HG02642 (cell line): ENCODE data around the gene RSPH4A.
"Not testable (repeated sequence)": the region's sequence is repeated elsewhere in the genome, so short reads cannot be mapped to it uniquely, and the experiment has no call there.

ENCODE experiments used
- ATAC-seq: cut with Tn5 transposase; IDR thresholded peaks from one replicate; pipeline ENCODE4 v1.9.1; 2021; ENCODE audit warnings: mild to moderate bottlenecking; ENCODE audit not compliant: unreplicated experiment, poor library complexity

RSPH4A gene

GRCh38 chr6:116624036-116624805, 7.9 kb downstream of the RSPH4A start:
- no peak for ATAC-seq

DNA sequence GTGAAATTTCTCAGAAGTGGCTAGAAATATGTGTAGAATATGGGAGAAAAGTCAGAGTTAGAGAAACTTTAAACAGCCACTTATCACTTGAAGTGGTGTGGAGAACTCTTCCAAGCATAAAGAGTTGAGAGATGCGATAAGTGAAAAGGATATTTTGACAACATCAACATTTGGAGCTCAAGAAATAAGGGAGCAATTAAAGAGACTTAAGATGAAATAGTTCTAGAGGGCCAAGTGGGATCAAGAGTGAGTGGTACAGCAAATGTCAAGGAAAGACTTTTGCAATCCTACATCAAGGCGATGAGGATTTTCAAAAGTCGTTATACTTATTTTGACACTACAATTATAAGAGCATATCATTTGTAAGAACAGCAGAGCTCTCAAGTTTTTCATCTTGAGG, 9.6 kb downstream of the RSPH4A start:
- ATAC-seq: no peak

- ATAC-seq: no peak
Observed at GRCh38 chr6:116629563-116629981, 13.3 kb downstream of the RSPH4A start.

DNA sequence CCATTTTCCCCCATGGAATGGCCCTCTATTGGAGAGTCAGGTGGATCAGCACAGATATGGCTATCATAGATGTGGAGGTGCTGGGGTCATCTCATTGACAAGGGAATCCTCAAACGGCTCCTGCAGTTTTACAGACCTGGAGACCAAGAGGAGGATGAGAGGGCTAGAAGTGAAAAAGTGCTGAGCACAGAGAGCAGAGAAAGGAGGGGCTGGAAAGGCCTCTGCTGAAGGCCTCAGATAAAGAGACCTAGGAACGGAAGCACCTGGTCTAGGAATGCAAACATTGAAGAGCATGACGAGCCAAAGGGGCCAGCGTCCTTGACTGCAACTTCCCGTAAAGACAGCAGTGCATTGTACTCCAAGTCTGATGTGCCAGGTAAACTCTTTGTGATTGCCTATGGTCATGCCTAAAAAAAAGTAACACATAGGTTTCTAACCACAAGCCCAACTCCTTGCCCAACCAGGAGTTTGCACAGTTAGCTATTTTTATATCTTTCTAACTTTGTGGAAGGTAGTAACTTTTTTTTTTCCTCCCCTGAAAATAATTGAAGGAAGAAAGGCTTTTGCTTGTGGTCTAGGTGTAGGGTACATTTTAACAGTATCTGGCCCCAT, 15.2 kb downstream of the RSPH4A start:
- peak; percentile 78 for ATAC-seq

DNA sequence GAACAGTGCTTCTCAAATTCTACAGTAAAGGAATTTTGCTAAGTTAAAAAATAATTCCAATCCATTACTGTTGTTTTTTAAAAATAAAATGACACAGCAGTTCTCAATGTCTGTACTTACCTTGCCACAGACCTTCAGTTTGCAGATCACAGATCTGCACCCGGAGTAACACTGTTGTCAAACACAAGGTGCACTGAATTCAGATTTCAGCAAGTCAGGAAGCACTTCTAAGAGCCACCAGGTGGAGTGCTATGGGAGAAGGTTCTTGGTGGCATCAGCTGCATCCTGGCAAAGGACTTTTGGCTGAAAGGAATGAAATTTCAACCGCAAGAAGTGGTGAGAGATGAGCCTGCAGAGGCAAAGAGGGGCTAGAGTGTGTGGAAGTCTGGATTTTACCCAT, 17.4 kb downstream of the RSPH4A start:
- no peak for ATAC-seq

GRCh38 chr6:116648156-116648555, 31.9 kb downstream of the RSPH4A start:
- ATAC-seq: no peak

GRCh38 chr6:116649129-116649528, 32.9 kb downstream of the RSPH4A start:
- no peak for ATAC-seq

GRCh38 chr6:116651916-116652315, 35.6 kb downstream of the RSPH4A start:
- ATAC-seq: no peak

GRCh38 chr6:116661594-116661993, 45.3 kb downstream of the RSPH4A start:
- no peak for ATAC-seq

DNA sequence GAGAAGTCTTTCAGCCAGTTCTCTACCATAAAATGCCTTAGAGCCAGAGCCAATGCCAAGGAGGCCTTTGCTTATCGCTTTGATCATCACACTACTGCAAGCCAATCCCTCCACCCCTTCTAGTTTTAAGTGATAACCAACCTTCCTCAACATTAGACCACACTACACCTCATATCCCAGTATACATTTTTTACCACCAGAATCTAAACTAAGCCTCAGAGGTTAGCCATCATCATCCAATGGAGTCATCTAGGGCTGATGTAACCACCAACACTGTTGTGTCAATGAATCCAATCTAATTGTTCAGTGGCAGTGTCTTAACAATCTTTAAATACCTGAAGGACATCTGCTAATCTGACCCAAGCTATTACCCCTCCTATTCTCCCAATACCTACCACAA, 45.9 kb downstream of the RSPH4A start:
- ATAC-seq: no peak

- no peak for ATAC-seq
Observed at GRCh38 chr6:116663308-116663707, 47.0 kb downstream of the RSPH4A start.

DNA sequence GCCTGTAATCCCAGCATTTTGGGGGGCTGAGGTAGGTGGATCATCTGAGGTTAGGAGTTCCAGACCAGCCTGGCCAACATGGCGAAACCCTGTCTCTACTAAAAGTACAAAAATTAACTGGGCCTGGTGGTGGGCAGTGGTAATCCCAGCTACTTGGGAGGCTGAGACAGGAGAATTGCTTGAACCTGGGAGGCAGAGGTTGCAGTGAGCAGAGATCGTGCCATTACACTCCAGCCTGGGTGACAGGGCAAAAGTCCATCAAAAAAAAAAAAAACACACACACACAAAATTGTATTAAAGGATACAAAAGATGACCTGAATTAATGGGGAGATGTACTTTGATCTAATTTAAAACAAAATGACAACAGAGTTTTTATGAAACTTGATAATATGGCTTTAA, 47.9 kb downstream of the RSPH4A start:
- ATAC-seq: not testable (repeated sequence)

DNA sequence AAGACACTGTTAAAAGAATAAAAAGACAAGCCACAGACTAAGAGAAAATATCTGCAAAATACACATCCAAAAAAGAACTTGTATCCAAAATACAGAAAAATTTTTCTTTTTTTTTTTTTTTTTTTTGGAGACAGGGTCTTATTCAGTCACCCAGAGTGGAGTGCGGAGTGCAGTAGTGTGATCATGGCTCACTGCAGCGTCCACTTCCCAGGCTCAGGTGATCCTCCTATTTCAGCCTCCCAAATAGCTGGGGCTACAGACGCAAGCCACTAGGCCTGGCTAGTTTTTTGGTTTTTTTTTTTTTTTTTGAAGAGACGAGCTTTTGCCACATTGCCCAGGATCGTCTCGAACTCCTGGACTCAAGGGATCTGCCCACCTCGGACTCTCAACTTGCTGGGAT, 49.2 kb downstream of the RSPH4A start:
- no peak for ATAC-seq

GRCh38 chr6:116666869-116667268, 50.6 kb downstream of the RSPH4A start:
- peak; percentile 40 for ATAC-seq

GRCh38 chr6:116667623-116668022, 51.3 kb downstream of the RSPH4A start:
- ATAC-seq: no peak

DNA sequence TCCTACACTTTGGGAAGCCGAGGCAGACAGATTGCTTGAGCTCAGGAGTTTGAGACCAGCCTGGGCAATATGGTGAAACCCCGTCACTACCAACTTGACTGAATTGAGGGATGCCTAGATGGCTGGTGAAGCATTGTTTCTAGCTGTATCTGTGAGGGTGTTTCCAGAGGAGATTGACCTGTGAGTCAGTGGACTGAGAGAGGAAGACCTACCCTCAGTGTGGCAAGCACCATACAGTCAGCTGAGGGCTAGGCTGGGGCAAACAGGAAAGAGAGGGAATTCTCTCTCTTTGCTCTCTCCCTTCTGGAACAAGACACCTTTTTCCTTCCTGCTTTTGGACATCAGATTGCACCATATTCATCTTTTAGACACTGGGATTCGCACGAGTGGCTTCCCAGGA, 56.0 kb downstream of the RSPH4A start:
- ATAC-seq: no peak

DNA sequence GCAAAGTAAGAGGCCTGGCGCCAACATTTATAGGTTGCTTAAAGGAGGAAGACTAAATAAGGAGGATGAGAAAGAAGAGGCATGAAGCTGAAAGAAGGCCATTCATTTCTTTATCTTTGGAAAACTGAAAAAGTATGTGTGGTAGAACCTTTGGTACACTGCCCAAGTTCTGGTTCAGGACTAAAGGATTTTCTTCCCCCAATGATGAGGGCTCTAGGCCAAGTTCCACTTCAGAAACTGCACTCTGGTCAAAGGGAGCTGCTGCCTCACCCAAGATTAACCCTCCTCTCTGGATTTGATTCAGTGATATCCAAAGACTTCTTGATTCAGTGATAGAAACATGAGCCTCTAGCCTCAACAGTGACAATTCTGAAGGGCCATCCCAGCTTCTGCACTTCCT, 59.7 kb downstream of the RSPH4A start:
- no peak for ATAC-seq

DNA sequence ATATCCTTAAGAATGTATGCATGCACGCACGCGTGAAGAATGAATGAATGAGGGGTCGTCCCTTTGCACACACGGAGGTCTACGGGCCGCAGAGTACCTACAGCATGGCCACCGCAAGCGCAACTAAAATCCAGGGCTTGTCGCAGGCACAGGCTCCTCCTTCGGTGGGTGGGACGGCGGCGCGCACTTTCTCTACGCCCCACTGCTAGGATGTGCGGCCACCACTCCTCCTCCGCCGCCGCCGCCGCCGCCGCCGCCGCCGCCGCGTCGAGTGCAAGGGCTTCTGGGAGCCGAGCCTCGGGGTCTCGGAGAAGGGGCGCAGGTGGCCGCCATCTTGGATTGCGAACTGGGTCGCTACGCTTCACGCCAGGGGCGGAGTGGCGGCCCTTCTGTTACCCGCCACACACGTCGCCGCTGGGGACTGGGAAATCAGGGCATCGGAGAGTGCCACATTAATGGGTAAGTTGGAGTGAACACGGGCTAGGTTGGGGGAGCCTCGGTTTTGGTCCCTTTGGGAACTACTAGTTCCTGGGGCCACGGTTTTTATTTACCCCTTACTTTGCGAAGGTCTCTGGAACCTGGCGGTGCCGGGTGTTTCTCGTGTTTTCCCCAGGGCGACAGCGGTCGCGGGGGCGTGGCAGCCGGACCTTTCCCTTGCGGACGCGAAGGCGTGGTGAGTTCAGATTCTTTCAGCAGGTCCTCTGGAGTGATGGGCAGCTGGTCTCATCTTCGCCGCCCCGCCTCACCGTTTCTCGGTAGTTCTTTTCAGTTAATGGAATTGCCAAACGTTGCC, 64.8 kb downstream of the RSPH4A start, which contains the start of gene KPNA5:
Gene KPNA5, plus strand, starts transcription at position 332 of the 793 bp plus-strand sequence. Its CDS starts 124 bp downstream, at position 456.
- ATAC-seq: peak; percentile 96

GRCh38 chr6:116682334-116682712, 66.0 kb downstream of the RSPH4A start:
- no peak for ATAC-seq
